Sigmoid colon (tissue), 7 donors: Measurements from ENCODE around the gene CCL17. TPM values are rescaled to one million over a fixed set of nuclear protein-coding genes. Genes with fewer than 3 reads are reported as not detected.
A peak's percentile ranks its signal among the peaks of the same experiment; 100 is the strongest.

Experiments
- DNase-seq: peaks from one replicate; pipeline ENCODE4 v3.0.0-alpha.2; 2019
- H3K27ac ChIP-seq, 4 donors: fragments of 200-600 bp; sonication (generic); one replicate each; pipeline ENCODE4 v1.5.1; 2016 to 2019; ENCODE audit warnings: mild to moderate bottlenecking in 1 of 4
- H3K27me3 ChIP-seq, 3 donors: fragments of 200-600 bp; sonication (generic); one replicate each; pipeline ENCODE4 v1.5.1; 2019; ENCODE audit warnings: mild to moderate bottlenecking in 1 of 3
- H3K36me3 ChIP-seq, 4 donors: fragments of 200-600 bp; sonication (generic); one replicate each; pipeline ENCODE4 v1.5.1; 2016 to 2019
- H3K4me1 ChIP-seq, 4 donors: fragments of 200-600 bp; sonication (generic); one replicate each; pipeline ENCODE4 v1.5.1; 2017 to 2019
- H3K4me3 ChIP-seq, 4 donors: fragments of 200-600 bp; sonication (generic); one replicate each; pipeline ENCODE4 v1.5.1; 2017 to 2019; ENCODE audit warnings: mild to moderate bottlenecking in 2 of 4, moderate library complexity in 1 of 4
- H3K9me3 ChIP-seq, 4 donors: fragments of 200-600 bp in 3 of 4; sonication (generic) in 3 of 4; one replicate each; pipeline versions ENCODE4 v1.5.1 to v1.6.1; 2013 to 2019
- CTCF ChIP-seq, 4 experiments: fragments of 450-650 bp in 3 of 4; fragments of 200-600 bp in 1 of 4; IDR thresholded peaks; one replicate each; pipeline ENCODE4 v1.5.1; 2016 to 2019; ENCODE audit warnings: antibody characterized with exemption in 4 of 4, mild to moderate bottlenecking in 3 of 4, moderate library complexity in 2 of 4
- EP300 ChIP-seq, 4 donors: sonication (generic); formaldehyde crosslinking; IDR thresholded peaks; one replicate each; pipeline ENCODE4 v1.6.1; 2017; ENCODE audit warnings: antibody characterized with exemption in 4 of 4
- POLR2A ChIP-seq, 2 donors: fragments of 450-650 bp; IDR thresholded peaks; one replicate each; pipeline ENCODE4 v1.6.1; 2016; ENCODE audit warnings: antibody characterized with exemption in 2 of 2, mild to moderate bottlenecking in 2 of 2, moderate library complexity in 2 of 2
- POLR2AphosphoS5 ChIP-seq, 4 donors: sonication (generic); formaldehyde crosslinking; IDR thresholded peaks; one replicate each; pipeline ENCODE4 v1.6.1; 2017; ENCODE audit warnings: antibody characterized with exemption in 4 of 4
- WGBS, 2 donors: extraction: QIAGEN DNeasy Blood & Tissue Kit; methylation state at CpG; one replicate each; pipeline ENCODE4 v1.1.7; 2013; 5-methylcytosine and 5-hydroxymethylcytosine counted together
- intact Hi-C: fragments of 100-400 bp; cut with DNase I; formaldehyde crosslinking; loops from one replicate; pipeline ENCODE4 v1.15.1; 2023
- polyA plus RNA-seq, 3 donors: library from polyadenylated mRNA; stranded (reverse); fragments of 200-250 nt; gene quantifications; one replicate each; pipeline ENCODE4 v1.2.3, GENCODE V29; 2013
- total RNA-seq, 4 donors: library from RNA; depleted of rRNA; stranded (reverse); fragments of >200 nt; gene quantifications; one replicate each; pipeline ENCODE4 v1.1.0, GENCODE V29; 2016
- donor health status: healthy with polysubstance abuse.
- donor health status: Bipolar disorder and iron deficiency.
- donor health status: healthy.

The CCL17 gene
- total and polyA plus RNA-seq, 7 donors: 7.6 TPM; not detected in 6

GRCh38 chr16:57452021-57452420, 47.5 kb downstream of the CCL17 start:
- H3K27me3 ChIP-seq: no peaks in the 10 kb centered on the region
- no peak overlapping the region for H3K4me3 ChIP-seq
- intact Hi-C loops: loop anchor here (10.0 kb wide), 1 partner anchor 553 kb away; the partner anchor contains the start of genes USB1 and ZNF319
- H3K4me1 ChIP-seq: peaks cover 0 to 22% (median 13%) of the 10 kb centered on the region in 4 donors
- DNase-seq: no peak
- TF ChIP-seq POLR2A (IDR thresholded peaks at IDR 0.05) (no peak), POLR2AphosphoS5 (IDR thresholded peaks at IDR 0.05) (no peak), CTCF (IDR thresholded peaks at IDR 0.05) (no peak), EP300 (IDR thresholded peaks at IDR 0.05) (no peak)
- H3K36me3 ChIP-seq: peaks cover 24 to 62% (median 37%) of the 10 kb centered on the region in 4 donors
- WGBS, 2 donors: 92 to 95% methylated on average over 10 of the region's 10 CpGs
- no peak overlapping the region for H3K27ac ChIP-seq
- H3K9me3 ChIP-seq: no peaks in the 10 kb centered on the region

- WGBS, 2 donors: 1 to 2% methylated on average over 47 of the region's 47 CpGs
- Histone ChIP-seq H3K27ac (peak within 1 kb of the TSS; percentile 87 to 92 (median 90)), H3K27me3 (no peaks in the 10 kb centered on the region), H3K36me3 (peaks cover 10 to 76% (median 41%) of the 10 kb centered on the region in 4 donors), H3K4me3 (peak within 1 kb of the TSS; percentile 93 to 99 (median 98)), H3K9me3 (no peaks in the 10 kb centered on the region), H3K4me1 (peaks cover 0 to 25% (median 21%) of the 10 kb centered on the region in 4 donors)
- peak; percentile 93 for DNase-seq
- intact Hi-C loops: loop anchor here (2.0 to 10.0 kb wide), 3 partner anchors 16 to 1172 kb away; partner anchors contain the start of genes CIAPIN1 and COQ9
- TF ChIP-seq POLR2AphosphoS5 (IDR thresholded peaks at IDR 0.05): peak; percentile 95 to 100 (median 98)
- peak; percentile 86 to 95 (median 94) for TF ChIP-seq CTCF (IDR thresholded peaks at IDR 0.05)
- peak; percentile 88 to 94 for TF ChIP-seq POLR2A (IDR thresholded peaks at IDR 0.05)
- TF ChIP-seq EP300 (IDR thresholded peaks at IDR 0.05): no peak
Observed at GRCh38 chr16:57462209-57462977, 57.8 kb downstream of the CCL17 start, which contains the start of gene POLR2C. Gene POLR2C, plus strand, starts transcription at chr16:57462679. Its CDS starts 46 bp downstream, at chr16:57462725.

- no peak for DNase-seq
- intact Hi-C loops: loop anchor here (2.0 to 10.0 kb wide), 3 partner anchors 16 to 1172 kb away; partner anchors contain the start of genes CIAPIN1 and COQ9
- no peak for TF ChIP-seq POLR2A (IDR thresholded peaks at IDR 0.05)
- TF ChIP-seq CTCF (IDR thresholded peaks at IDR 0.05): no peak
- TF ChIP-seq POLR2AphosphoS5 (IDR thresholded peaks at IDR 0.05): no peak
- no peak for TF ChIP-seq EP300 (IDR thresholded peaks at IDR 0.05)
- peaks cover 11 to 76% (median 43%) of the 10 kb centered on the region in 4 donors for H3K36me3 ChIP-seq
- no peaks in the 10 kb centered on the region for H3K27me3 ChIP-seq
- peak overlapping the region; percentile 93 to 99 (median 98) for H3K4me3 ChIP-seq
- peaks cover 0 to 25% (median 21%) of the 10 kb centered on the region in 4 donors for H3K4me1 ChIP-seq
- 0 to 1% methylated on average over 16 of the region's 16 CpGs for WGBS, 2 donors
- no peaks in the 10 kb centered on the region for H3K9me3 ChIP-seq
- peak overlapping the region; percentile 87 to 92 (median 90) for H3K27ac ChIP-seq
Observed at GRCh38 chr16:57462978-57463362, 58.4 kb downstream of the CCL17 start.

GRCh38 chr16:57464523-57464922, 60.0 kb downstream of the CCL17 start:
- Histone ChIP-seq H3K4me3 (no peak overlapping the region), H3K27ac (no peak overlapping the region), H3K4me1 (peaks cover 0 to 25% (median 21%) of the 10 kb centered on the region in 4 donors), H3K27me3 (no peaks in the 10 kb centered on the region), H3K36me3 (peaks cover 25 to 76% (median 50%) of the 10 kb centered on the region in 4 donors), H3K9me3 (no peaks in the 10 kb centered on the region)
- TF ChIP-seq CTCF (IDR thresholded peaks at IDR 0.05) (no peak), POLR2AphosphoS5 (IDR thresholded peaks at IDR 0.05) (no peak), EP300 (IDR thresholded peaks at IDR 0.05) (no peak), POLR2A (IDR thresholded peaks at IDR 0.05) (no peak)
- DNase-seq: no peak
- intact Hi-C loops: loop anchor here (5.0 to 10.0 kb wide), 2 partner anchors 53 to 1170 kb away; no protein-coding TSS in a partner anchor
- WGBS, 2 donors: 95 to 98% methylated on average over 2 of the region's 2 CpGs

Other genes starting within 250 kb of the CCL17 start
- gene PSME3IP1, start 218.7 kb upstream of the CCL17 start, total RNA-seq: 10 to 100 TPM; 60.1 to 81.3 (median 76.9) TPM
- 10 to 100 TPM; 70.5 to 75.4 (median 73.9) TPM for gene PSME3IP1, start 218.7 kb upstream of the CCL17 start, polyA plus RNA-seq
- 10 to 100 TPM; 30.6 to 42.7 (median 34.1) TPM for gene RSPRY1, start 218.4 kb upstream of the CCL17 start, total RNA-seq
- gene RSPRY1, start 218.4 kb upstream of the CCL17 start, polyA plus RNA-seq: 10 to 100 TPM; 12.6 to 17.8 (median 16.6) TPM
- 10 to 100 TPM; 64.7 to 85.6 (median 74.4) TPM for gene ARL2BP, start 159.5 kb upstream of the CCL17 start, total RNA-seq
- gene ARL2BP, start 159.5 kb upstream of the CCL17 start, polyA plus RNA-seq: 10 to 100 TPM; 28.6 to 39.0 (median 36.8) TPM
- gene PLLP, start 120.1 kb upstream of the CCL17 start, total RNA-seq: 1 to 10 TPM in 3 of 4 donors, under 1 TPM in 1; 0.99 to 4.7 (median 2.8) TPM
- 10 to 100 TPM in 1 of 3 donors, 1 to 10 TPM in 2; 4.2 to 10.2 (median 8.0) TPM for gene PLLP, start 120.1 kb upstream of the CCL17 start, polyA plus RNA-seq
- gene CCL22, start 46.0 kb upstream of the CCL17 start, total RNA-seq: not detected
- 1 to 10 TPM in 1 of 3 donors, not detected in 2; 2.9 TPM for gene CCL22, start 46.0 kb upstream of the CCL17 start, polyA plus RNA-seq
- gene CX3CL1, start 32.3 kb upstream of the CCL17 start, total RNA-seq: 10 to 100 TPM in 1 of 4 donors, 1 to 10 TPM in 3; 3.5 to 18.6 (median 6.7) TPM
- 10 to 100 TPM in 1 of 3 donors, under 1 TPM in 2; 0.23 to 11.1 (median 0.60) TPM for gene CX3CL1, start 32.3 kb upstream of the CCL17 start, polyA plus RNA-seq
- 10 to 100 TPM; 17.1 to 22.5 (median 20.1) TPM for gene CIAPIN1, start 42.6 kb downstream of the CCL17 start, total RNA-seq
- gene CIAPIN1, start 42.6 kb downstream of the CCL17 start, polyA plus RNA-seq: 10 to 100 TPM; 34.8 to 46.2 (median 45.2) TPM
- gene COQ9, start 42.7 kb downstream of the CCL17 start, total RNA-seq: 10 to 100 TPM; 61.4 to 74.5 (median 71.3) TPM
- gene COQ9, start 42.7 kb downstream of the CCL17 start, polyA plus RNA-seq: 100 to 1,000 TPM in 2 of 3 donors, 10 to 100 TPM in 1; 91.6 to 154 (median 123) TPM
- 100 to 1,000 TPM in 2 of 4 donors, 10 to 100 TPM in 2; 60.7 to 141 (median 101) TPM for gene POLR2C, start 57.9 kb downstream of the CCL17 start, total RNA-seq
- 10 to 100 TPM; 52.3 to 77.7 (median 60.1) TPM for gene POLR2C, start 57.9 kb downstream of the CCL17 start, polyA plus RNA-seq
- 10 to 100 TPM in 2 of 4 donors, 1 to 10 TPM in 2; 3.9 to 21.8 (median 10.1) TPM for gene DOK4, start 81.7 kb downstream of the CCL17 start, total RNA-seq
- 100 to 1,000 TPM; 102 to 147 (median 103) TPM for gene DOK4, start 81.7 kb downstream of the CCL17 start, polyA plus RNA-seq
- 10 to 100 TPM; 17.8 to 46.8 (median 21.0) TPM for gene CCDC102A, start 131.8 kb downstream of the CCL17 start, total RNA-seq
- gene CCDC102A, start 131.8 kb downstream of the CCL17 start, polyA plus RNA-seq: 1 to 10 TPM; 1.6 to 4.0 (median 2.4) TPM
- under 1 TPM in 1 of 4 donors, not detected in 3; 0.36 TPM for gene ADGRG5, start 137.9 kb downstream of the CCL17 start, total RNA-seq
- 1 to 10 TPM in 1 of 3 donors, under 1 TPM in 2; 0.60 to 4.0 (median 0.69) TPM for gene ADGRG5, start 137.9 kb downstream of the CCL17 start, polyA plus RNA-seq
- gene ADGRG1, start 223.9 kb downstream of the CCL17 start, total RNA-seq: 1 to 10 TPM; 5.0 to 8.0 (median 6.7) TPM
- 10 to 100 TPM in 1 of 3 donors, 1 to 10 TPM in 2; 5.3 to 36.3 (median 7.8) TPM for gene ADGRG1, start 223.9 kb downstream of the CCL17 start, polyA plus RNA-seq